ENCODE data around the gene GHITM. TPM values are rescaled to one million over a fixed set of nuclear protein-coding genes. Genes with fewer than 3 reads are reported as not detected.
"Not testable (repeated sequence)": the region's sequence is repeated elsewhere in the genome, so short reads cannot be mapped to it uniquely, and the experiment has no call there.

Gene GHITM
- total and polyA plus RNA-seq, 5 donors, result 274 to 430 (median 306) TPM

- ATAC-seq (no peak), DNase-seq (no peak)
- H3K27ac ChIP-seq (ENCODE audit: low read length), result no peak overlapping the region
- no peaks in the 10 kb centered on the region for H3K4me1 ChIP-seq (ENCODE audit: control insufficient read depth, insufficient read depth, low read length)
- no peaks in the 10 kb centered on the region for H3K27me3 ChIP-seq (ENCODE audit: control insufficient read depth, insufficient read depth)
- no peak overlapping the region for H3K4me3 ChIP-seq (ENCODE audit: low read length)
- WGBS, result 58% methylated on average over 2 of the region's 2 CpGs
- intact Hi-C loops (cut with DNase I), result no loop called here
- H3K9me3 ChIP-seq (ENCODE audit: control insufficient read depth, low read length), result no peaks in the 10 kb centered on the region
Observed at GRCh38 chr10:84163996-84164395, 24.7 kb downstream of the GHITM start.

GRCh38 chr10:84164442-84164841, 25.1 kb downstream of the GHITM start:
- WGBS, result 30% methylated on average over 2 of the region's 2 CpGs
- ATAC-seq (no peak), DNase-seq (no peak)
- Histone ChIP-seq H3K27ac (ENCODE audit: low read length) (no peak overlapping the region), H3K4me3 (ENCODE audit: low read length) (no peak overlapping the region), H3K9me3 (ENCODE audit: control insufficient read depth, low read length) (no peaks in the 10 kb centered on the region), H3K27me3 (ENCODE audit: control insufficient read depth, insufficient read depth) (no peaks in the 10 kb centered on the region), H3K4me1 (ENCODE audit: control insufficient read depth, insufficient read depth, low read length) (no peaks in the 10 kb centered on the region)
- intact Hi-C loops (cut with DNase I), result no loop called here

GRCh38 chr10:84166620-84167288, 27.4 kb downstream of the GHITM start:
- H3K27me3 ChIP-seq (ENCODE audit: control insufficient read depth, insufficient read depth), result no peaks in the 10 kb centered on the region
- intact Hi-C loops (cut with DNase I), result no loop called here
- H3K4me3 ChIP-seq (ENCODE audit: low read length), result no peak overlapping the region
- H3K27ac ChIP-seq (ENCODE audit: low read length), result no peak overlapping the region
- H3K4me1 ChIP-seq (ENCODE audit: control insufficient read depth, insufficient read depth, low read length), result no peaks in the 10 kb centered on the region
- H3K9me3 ChIP-seq (ENCODE audit: control insufficient read depth, low read length), result no peaks in the 10 kb centered on the region
- DNase-seq (no peak), ATAC-seq (no peak)
- WGBS, result 94% methylated on average over 4 of the region's 4 CpGs

DNA sequence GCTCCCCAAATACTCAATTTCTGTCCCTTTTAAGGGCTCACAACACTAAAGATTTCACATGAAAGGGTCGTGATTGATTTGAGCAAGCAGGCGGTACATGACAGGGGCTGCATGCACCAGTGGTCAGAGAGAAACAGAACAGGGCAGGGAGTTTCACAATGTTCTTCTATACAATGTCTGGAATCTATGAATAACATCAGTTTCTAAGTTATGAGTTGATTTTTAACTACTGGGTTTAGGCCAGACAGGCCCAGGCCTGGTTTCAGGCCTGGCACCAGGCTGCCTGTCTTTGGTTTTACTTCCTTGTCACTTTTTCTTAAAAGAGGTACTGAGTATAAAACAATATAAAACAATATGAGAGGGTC, 28.0 kb downstream of the GHITM start:
- 88% methylated on average over 2 of the region's 2 CpGs for WGBS
- not testable (repeated sequence) for H3K4me3 ChIP-seq (ENCODE audit: low read length)

GRCh38 chr10:84168382-84168781, 29.1 kb downstream of the GHITM start:
- DNase-seq; H3K27me3 ChIP-seq (ENCODE audit: control insufficient read depth, insufficient read depth); H3K4me3 ChIP-seq (ENCODE audit: low read length); intact Hi-C loops (cut with DNase I); ATAC-seq; H3K4me1 ChIP-seq (ENCODE audit: control insufficient read depth, insufficient read depth, low read length); H3K27ac ChIP-seq (ENCODE audit: low read length); H3K9me3 ChIP-seq (ENCODE audit: control insufficient read depth, low read length): not testable (repeated sequence)
- 93% methylated on average over 10 of the region's 10 CpGs for WGBS

More for the DNA sequence above, 28.0 kb downstream of the GHITM start:
- DNase-seq; intact Hi-C loops (cut with DNase I); H3K27me3 ChIP-seq (ENCODE audit: control insufficient read depth, insufficient read depth); ATAC-seq; H3K27ac ChIP-seq (ENCODE audit: low read length); H3K9me3 ChIP-seq (ENCODE audit: control insufficient read depth, low read length); H3K4me1 ChIP-seq (ENCODE audit: control insufficient read depth, insufficient read depth, low read length): not testable (repeated sequence)

GRCh38 chr10:84171237-84171636, 31.9 kb downstream of the GHITM start:
- H3K4me1 ChIP-seq (ENCODE audit: control insufficient read depth, insufficient read depth, low read length); intact Hi-C loops (cut with DNase I); DNase-seq; H3K4me3 ChIP-seq (ENCODE audit: low read length); H3K9me3 ChIP-seq (ENCODE audit: control insufficient read depth, low read length); ATAC-seq; H3K27ac ChIP-seq (ENCODE audit: low read length); H3K27me3 ChIP-seq (ENCODE audit: control insufficient read depth, insufficient read depth): not testable (repeated sequence)
- 86% methylated on average over 2 of the region's 2 CpGs for WGBS

- H3K4me1 ChIP-seq (ENCODE audit: control insufficient read depth, insufficient read depth, low read length); H3K9me3 ChIP-seq (ENCODE audit: control insufficient read depth, low read length); DNase-seq; ATAC-seq; H3K27me3 ChIP-seq (ENCODE audit: control insufficient read depth, insufficient read depth); intact Hi-C loops (cut with DNase I); H3K27ac ChIP-seq (ENCODE audit: low read length); H3K4me3 ChIP-seq (ENCODE audit: low read length): not testable (repeated sequence)
- 90% methylated on average over 20 of the region's 21 CpGs for WGBS
Observed at GRCh38 chr10:84171700-84172466, 32.6 kb downstream of the GHITM start.

- intact Hi-C loops (cut with DNase I), result no loop called here
- Histone ChIP-seq H3K4me1 (ENCODE audit: control insufficient read depth, insufficient read depth, low read length) (no peaks in the 10 kb centered on the region), H3K27ac (ENCODE audit: low read length) (no peak overlapping the region), H3K9me3 (ENCODE audit: control insufficient read depth, low read length) (no peaks in the 10 kb centered on the region), H3K27me3 (ENCODE audit: control insufficient read depth, insufficient read depth) (no peaks in the 10 kb centered on the region), H3K4me3 (ENCODE audit: low read length) (no peak overlapping the region)
- ATAC-seq (no peak), DNase-seq (no peak)
- 88% methylated on average over 9 of the region's 9 CpGs for WGBS
Observed at GRCh38 chr10:84172467-84173356, 33.4 kb downstream of the GHITM start.

DNA sequence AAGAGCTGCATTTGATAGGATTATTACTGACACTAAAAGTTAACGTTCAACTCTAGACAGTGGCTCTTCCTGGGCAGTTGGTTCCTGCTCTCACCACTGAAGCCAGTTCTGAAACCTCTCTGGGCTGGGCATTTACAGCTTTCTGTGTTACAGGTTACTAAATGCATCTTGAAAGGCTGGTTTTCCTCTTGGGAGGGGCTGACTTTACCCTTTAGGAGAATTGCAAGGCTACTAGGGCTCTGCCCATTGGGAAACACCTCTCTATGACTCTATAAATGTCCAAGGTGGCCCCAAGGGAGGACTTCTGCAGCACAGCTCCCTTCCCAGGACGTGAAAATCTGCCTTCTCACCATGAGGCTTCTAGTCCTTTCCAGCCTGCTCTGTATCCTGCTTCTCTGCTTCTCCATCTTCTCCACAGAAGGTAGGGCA, 34.2 kb downstream of the GHITM start, which contains the start of gene GPR15LG:
Gene GPR15LG (plus strand): TSS at position 301 of the 429 bp plus-strand sequence. CDS start 51 bp downstream, at position 352.
- 66% methylated on average over 2 of the region's 2 CpGs for WGBS
- Histone ChIP-seq H3K27ac (ENCODE audit: low read length) (no peak within 1 kb of the TSS), H3K4me1 (ENCODE audit: control insufficient read depth, insufficient read depth, low read length) (no peaks in the 10 kb centered on the region), H3K4me3 (ENCODE audit: low read length) (no peak within 1 kb of the TSS), H3K27me3 (ENCODE audit: control insufficient read depth, insufficient read depth) (no peaks in the 10 kb centered on the region), H3K9me3 (ENCODE audit: control insufficient read depth, low read length) (no peaks in the 10 kb centered on the region)
- ATAC-seq (peak in 1 of 2 donors; percentile 34), DNase-seq (no peak)
- intact Hi-C loops (cut with DNase I), result no loop called here

DNA sequence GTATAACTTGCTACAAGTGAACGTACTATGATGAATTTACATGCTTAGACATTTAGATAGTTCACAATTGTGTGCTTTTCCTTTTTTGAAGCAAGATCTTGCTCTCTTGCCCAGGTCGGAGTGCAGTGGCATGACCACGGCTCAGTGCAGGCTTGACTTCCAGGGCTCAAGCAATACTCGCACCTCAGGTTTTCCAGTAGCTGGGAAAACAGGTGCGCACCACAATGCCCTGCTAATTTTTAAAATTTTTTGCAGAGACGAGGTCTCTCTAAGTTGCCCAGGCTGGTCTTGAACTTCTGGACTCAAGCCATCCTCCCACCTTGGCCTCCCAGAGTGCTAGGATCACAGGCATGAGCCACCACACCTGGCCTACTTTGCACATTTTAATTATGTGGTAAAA, 36.1 kb downstream of the GHITM start:
- H3K9me3 ChIP-seq (ENCODE audit: control insufficient read depth, low read length), result no peaks in the 10 kb centered on the region
- WGBS, result 86% methylated on average over 6 of the region's 6 CpGs
- H3K4me3 ChIP-seq (ENCODE audit: low read length), result no peak overlapping the region
- DNase-seq, result no peak
- no peaks in the 10 kb centered on the region for H3K27me3 ChIP-seq (ENCODE audit: control insufficient read depth, insufficient read depth)
- ATAC-seq, result no peak
- intact Hi-C loops (cut with DNase I), result no loop called here
- no peak overlapping the region for H3K27ac ChIP-seq (ENCODE audit: low read length)
- no peaks in the 10 kb centered on the region for H3K4me1 ChIP-seq (ENCODE audit: control insufficient read depth, insufficient read depth, low read length)

DNA sequence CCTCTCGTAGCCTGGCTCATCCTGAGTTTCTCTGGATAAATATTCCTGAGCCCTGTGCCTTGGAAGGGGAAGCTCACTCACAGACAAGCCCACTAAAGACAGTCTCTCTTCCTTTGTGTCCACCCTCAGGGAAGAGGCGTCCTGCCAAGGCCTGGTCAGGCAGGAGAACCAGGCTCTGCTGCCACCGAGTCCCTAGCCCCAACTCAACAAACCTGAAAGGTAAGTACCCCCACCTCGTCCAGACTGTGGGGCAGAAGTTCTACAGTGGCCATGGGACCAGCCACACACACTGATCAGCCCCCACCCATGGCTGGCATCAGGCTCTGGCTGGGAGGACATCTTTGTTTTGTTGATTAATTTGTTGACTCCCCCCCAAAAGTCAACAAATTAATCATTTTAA, 37.0 kb downstream of the GHITM start:
- intact Hi-C loops (cut with DNase I), result no loop called here
- ATAC-seq, result no peak
- Histone ChIP-seq H3K9me3 (ENCODE audit: control insufficient read depth, low read length) (no peaks in the 10 kb centered on the region), H3K27me3 (ENCODE audit: control insufficient read depth, insufficient read depth) (no peaks in the 10 kb centered on the region), H3K4me1 (ENCODE audit: control insufficient read depth, insufficient read depth, low read length) (no peaks in the 10 kb centered on the region), H3K4me3 (ENCODE audit: low read length) (no peak overlapping the region), H3K27ac (ENCODE audit: low read length) (no peak overlapping the region)
- no peak for DNase-seq
- WGBS, result 78% methylated on average over 4 of the region's 4 CpGs
